Cerebellar nuclear complex (tissue), 1 donor: ENCODE data around the gene FBXO45.
A peak's percentile ranks its signal among the peaks of the same experiment; 100 is the strongest.
"Not testable (repeated sequence)": the region's sequence is repeated elsewhere in the genome, so short reads cannot be mapped to it uniquely, and the experiment has no call there.

Experiments
- DNase-seq, 2 experiments: peaks; one replicate each; lab custom pipeline; 2025; lab: John Stamatoyannopoulos, UW

Gene FBXO45, protein sequence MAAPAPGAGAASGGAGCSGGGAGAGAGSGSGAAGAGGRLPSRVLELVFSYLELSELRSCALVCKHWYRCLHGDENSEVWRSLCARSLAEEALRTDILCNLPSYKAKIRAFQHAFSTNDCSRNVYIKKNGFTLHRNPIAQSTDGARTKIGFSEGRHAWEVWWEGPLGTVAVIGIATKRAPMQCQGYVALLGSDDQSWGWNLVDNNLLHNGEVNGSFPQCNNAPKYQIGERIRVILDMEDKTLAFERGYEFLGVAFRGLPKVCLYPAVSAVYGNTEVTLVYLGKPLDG

GRCh38 chr3:196568246-196569002 is at the start of gene FBXO45, which contains the start of gene WDR53:
FBXO45 (plus strand) TSS chr3:196568660; CDS start chr3:196568985, 325 bp downstream.
WDR53 (minus strand) TSS chr3:196568554; CDS start chr3:196561475, 7,079 bp downstream.
- DNase-seq = peak; percentile 68 to 76

DNA sequence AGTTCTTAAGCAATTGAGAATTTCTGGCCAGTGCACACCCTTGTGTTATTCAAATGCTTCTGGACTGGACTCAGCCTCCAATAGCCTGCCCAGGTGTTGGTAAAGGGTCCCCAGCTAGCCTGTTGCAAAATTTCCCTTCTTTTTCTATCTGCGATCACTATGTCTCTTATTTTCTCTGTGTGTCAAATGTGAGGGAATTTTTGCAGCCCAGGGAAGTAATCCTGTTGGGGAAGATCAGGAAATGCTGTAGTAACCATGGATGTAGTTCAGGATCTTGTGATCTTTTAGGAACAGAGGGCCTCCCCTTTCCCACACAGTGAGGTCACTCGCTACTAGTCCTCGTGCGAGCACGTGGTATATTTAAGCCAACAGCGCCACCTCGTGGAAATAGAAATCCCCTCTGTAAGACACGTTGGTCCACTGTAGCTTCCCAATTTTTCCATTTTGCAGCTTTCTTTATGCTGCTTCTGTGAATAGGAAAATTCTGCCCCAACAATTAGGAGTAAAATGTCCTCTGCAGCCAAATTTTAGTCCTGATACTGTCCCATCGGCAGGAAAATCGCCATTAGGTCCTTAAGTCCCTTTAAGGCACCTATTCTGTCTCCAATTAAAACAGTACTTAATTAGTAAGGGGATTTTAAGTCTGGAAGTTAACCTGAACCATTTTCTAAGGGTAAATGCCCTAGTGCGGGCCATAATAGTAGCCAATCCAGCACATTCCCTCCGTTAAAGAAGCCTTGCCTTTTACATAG is 49.3 kb upstream of the FBXO45 start:
- DNase-seq = no peak

- DNase-seq = no peak
These were observed 48.8 kb upstream of the FBXO45 start for GRCh38 chr3:196519718-196520082.

- DNase-seq = not testable (repeated sequence)
These were observed 47.2 kb upstream of the FBXO45 start for GRCh38 chr3:196521291-196521690.

DNA sequence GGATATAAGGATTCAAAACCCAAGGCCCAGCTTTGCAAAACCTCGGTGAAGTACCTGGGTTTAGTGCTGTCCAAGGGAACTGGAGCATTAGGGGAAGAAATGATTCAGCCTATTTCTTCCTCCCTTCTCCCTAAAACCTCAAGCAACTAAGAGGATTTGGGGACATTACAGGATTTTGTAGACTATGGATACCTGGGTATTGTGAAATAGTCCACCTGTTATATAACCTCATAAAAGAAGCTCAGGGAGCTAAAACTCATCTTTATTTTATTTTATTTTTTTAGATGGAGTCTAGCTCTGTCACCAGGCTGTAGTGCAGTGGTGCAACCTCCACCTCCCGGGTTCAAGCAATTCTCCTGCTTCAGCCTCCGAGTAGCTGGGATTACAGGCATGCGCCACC is 44.6 kb upstream of the FBXO45 start:
- DNase-seq = no peak

GRCh38 chr3:196524527-196524926 is 43.9 kb upstream of the FBXO45 start:
- no peak for DNase-seq

DNA sequence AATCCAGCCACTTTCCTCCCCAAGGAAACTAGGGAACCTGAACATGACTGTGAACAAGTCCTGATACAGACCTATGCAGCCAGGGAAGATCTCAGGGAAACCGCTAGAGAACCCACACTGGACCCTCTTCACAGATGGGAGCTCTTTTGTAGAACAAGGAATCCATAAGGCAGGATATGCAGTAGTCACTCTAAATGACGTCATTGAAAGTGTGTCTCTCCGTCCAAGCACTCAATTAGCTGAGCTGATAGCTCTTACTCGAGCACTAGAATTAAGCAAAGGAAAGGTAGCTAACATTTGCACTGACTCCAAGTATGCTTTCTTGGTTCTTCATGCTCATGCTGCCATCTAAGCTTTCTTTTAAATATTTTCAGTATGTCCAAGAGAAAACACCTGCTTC is 43.3 kb upstream of the FBXO45 start:
- DNase-seq = no peak

- DNase-seq = no peak
These were observed 39.7 kb upstream of the FBXO45 start for GRCh38 chr3:196528639-196529233.

DNA sequence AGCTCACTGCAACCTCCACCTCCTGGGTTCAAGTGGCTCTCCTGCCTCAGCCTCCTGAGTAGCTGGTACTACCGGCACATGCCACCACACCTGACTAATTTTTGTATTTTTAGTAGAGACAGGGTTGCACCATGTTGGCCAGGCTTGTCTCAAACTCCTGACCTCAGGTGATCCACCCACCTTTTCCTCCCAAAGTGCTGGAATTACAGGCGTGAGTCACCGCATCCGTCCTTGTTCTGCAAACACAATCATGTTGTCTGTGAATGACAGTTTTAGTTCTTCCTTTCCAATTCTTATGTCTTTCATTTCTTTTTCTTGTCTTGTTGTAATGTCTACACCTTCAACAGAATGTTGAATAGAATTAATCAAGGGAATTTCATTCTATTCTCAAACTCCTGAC is 37.0 kb upstream of the FBXO45 start:
- no peak for DNase-seq

GRCh38 chr3:196533260-196533681 is 35.2 kb upstream of the FBXO45 start:
- no peak for DNase-seq

GRCh38 chr3:196537319-196537984 is 31.0 kb upstream of the FBXO45 start:
- no peak for DNase-seq

DNA sequence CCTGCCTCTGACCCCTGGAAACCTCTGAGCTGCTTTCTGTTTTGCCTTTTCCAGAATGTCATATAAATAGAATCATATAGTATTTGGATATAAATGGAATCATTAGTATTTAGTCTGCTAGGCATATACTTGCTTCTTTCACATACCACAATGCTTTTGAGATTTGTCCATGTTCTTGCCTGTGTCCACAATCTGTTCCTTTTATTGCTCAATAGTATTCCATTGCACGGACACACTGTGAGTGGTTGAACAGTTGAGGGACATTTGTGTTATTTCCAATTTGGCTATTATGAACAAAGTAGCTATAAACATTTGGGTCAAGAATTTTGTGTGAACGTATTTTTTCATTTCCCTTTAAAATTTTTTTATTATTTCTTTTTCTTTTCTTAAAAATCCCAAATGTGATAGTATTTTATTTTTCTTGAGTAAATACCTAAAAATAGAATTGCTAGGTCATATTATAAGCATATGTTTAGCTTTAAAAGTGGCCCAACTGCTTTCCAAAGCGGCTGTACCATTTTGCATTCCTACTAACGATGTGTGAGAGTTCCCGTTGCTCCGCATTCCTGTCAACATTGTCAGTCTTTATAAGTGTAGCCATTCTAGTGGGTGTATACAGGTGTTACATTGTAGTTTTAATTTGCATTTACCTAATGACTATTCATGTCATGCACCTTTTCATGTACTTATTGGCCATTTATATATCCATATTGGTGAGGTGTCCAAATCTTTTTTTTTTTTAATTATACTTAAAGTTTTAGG is 26.6 kb upstream of the FBXO45 start:
- no peak for DNase-seq

DNA sequence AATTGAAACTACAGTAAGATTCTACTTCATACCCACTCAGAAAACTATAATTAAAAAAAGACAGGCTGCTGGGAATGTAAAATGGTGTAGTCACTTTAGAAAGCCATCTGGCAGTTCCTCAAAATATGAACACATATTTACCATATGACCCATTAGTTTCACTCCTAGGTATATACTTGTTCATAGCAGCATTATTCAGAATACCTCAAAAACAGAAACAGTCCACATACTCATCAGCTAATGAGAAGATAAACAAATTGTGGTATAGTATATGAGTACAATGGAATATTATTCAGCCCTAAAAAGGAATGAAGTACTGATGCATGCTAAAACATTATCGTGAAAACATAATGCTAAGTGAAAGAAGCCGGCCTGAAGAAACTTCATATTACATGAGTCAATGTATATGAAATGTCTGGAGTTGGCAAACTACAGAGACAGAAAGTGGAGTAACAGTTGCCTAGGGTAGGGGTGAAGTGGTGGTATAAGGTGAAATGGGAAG is 23.9 kb upstream of the FBXO45 start:
- DNase-seq = no peak

- DNase-seq = no peak
These were observed 21.9 kb upstream of the FBXO45 start for GRCh38 chr3:196546537-196546936.

DNA sequence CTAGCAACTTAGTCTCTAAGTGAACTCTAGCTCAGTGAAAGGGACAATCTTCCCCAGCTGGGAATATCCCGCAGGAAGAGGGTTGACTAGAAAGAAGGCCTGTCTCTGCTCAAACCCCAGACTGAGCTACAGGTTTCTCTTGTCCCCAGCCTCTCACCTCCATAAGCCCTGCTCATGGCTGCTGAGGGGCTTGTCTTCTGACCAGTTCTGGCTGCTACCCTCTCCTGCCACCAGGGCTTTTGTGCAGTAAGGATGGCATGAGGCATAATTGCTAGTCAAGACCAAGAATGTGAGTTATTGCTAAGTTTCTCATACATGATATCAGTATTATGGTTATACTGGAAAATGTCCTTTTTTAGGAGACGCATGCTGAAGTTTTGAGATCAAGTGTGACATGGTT is 21.4 kb upstream of the FBXO45 start:
- DNase-seq = no peak

GRCh38 chr3:196549312-196549711 is 19.1 kb upstream of the FBXO45 start:
- DNase-seq = not testable (repeated sequence)

- DNase-seq = not testable (repeated sequence)
These were observed 18.3 kb upstream of the FBXO45 start for GRCh38 chr3:196550172-196550571.

DNA sequence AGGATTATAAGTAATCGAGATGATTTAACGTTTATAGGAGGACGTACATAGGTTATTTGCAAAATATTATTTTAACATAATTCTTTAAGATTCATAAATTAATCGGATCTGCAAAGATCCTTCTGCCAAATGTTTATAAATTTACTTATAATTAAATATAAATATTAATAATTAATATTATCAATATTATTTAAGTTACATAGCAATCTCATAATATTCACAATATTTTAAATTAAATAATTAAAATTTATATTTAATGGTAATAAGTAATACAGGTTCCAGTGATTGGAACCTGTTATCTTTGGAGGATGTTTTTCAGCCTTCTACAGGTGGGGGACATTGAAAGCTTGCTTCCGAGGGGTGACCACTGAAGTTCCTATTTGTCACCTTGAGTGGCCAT is 16.2 kb upstream of the FBXO45 start:
- no peak for DNase-seq

- no peak for DNase-seq
These were observed 14.9 kb upstream of the FBXO45 start for GRCh38 chr3:196553551-196553950.

DNA sequence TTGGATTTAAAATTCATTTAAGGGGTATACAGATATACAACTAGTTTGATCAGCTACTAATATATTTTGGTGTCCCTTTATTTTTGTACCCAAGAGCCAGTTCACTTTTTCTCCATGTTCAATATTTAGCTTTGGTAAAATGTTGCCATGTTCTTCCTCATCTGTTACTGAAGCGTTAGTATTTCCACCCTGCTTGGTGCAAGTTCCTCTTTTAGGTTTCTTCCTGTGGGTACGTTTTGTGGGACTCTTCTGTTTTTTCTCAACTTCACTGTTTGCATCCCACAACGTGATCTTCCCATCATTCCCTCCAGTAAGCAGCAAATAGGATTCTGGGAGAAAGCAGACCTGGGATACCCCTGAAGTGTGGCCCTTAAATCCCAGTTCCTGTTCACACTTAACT is 14.3 kb upstream of the FBXO45 start:
- no peak for DNase-seq

GRCh38 chr3:196555295-196555694 is 13.2 kb upstream of the FBXO45 start:
- no peak for DNase-seq
